CD4-positive, alpha-beta memory T cell (primary cell): ENCODE measurements around the gene MRPL53. TPM values are rescaled to one million over a fixed set of nuclear protein-coding genes. Genes with fewer than 3 reads are reported as not detected.
A peak's percentile ranks its signal among the peaks of the same experiment; 100 is the strongest.
"Not testable (repeated sequence)": the region's sequence is repeated elsewhere in the genome, so short reads cannot be mapped to it uniquely, and the experiment has no call there.

Experiments used
- CTCF ChIA-PET: fragments of 350-600 bp; sonication (Branson Sonifier 250); formaldehyde crosslinking; loops from one replicate; lab custom pipeline; 2021; ENCODE audit warnings: inconsistent platforms; ENCODE audit not compliant: partially characterized antibody; lab: Charles Lee
- POLR2A ChIA-PET: fragments of 350-600 bp; sonication (Branson Sonifier 250); formaldehyde crosslinking; loops from one replicate; lab custom pipeline; 2021; ENCODE audit not compliant: partially characterized antibody; lab: Charles Lee
- DNase-seq, 5 donors: peaks; one replicate each; pipeline versions ENCODE4 v3.0.0 to v3.0.0-alpha.2; 2020 to 2022; ENCODE audit warnings: mixed read lengths in 1 of 5
- H3K27ac ChIP-seq: one replicate; pipeline ENCODE4 v1.7.0; 2013; ENCODE audit warnings: low read depth, low read length
- H3K27me3 ChIP-seq: 2 replicates; pipeline ENCODE4 v1.7.0; 2013; ENCODE audit warnings: mild to moderate bottlenecking, low read length, moderate library complexity; ENCODE audit not compliant: insufficient read depth
- H3K36me3 ChIP-seq: 2 replicates; pipeline ENCODE4 v1.7.0; 2013; ENCODE audit warnings: mild to moderate bottlenecking, low read length, moderate library complexity; ENCODE audit not compliant: insufficient read depth
- H3K4me1 ChIP-seq: 2 replicates; pipeline ENCODE4 v1.7.0; 2013; ENCODE audit warnings: mild to moderate bottlenecking, low read length, moderate library complexity; ENCODE audit not compliant: insufficient read depth
- H3K4me3 ChIP-seq, 2 donors: one replicate each; pipeline ENCODE4 v1.7.0; 2013; ENCODE audit warnings: low read length in 2 of 2, mild to moderate bottlenecking in 1 of 2
- H3K9me3 ChIP-seq, 2 donors: one replicate each; pipeline ENCODE4 v1.7.0; 2013; ENCODE audit warnings: low read length in 2 of 2, control low read depth in 1 of 2; ENCODE audit not compliant: control insufficient read depth in 1 of 2
- H3K27ac Mint-ChIP-seq, 7 donors: one replicate each; pipeline ENCODE4 v1.8.0; 2020 to 2021; ENCODE audit warnings: mixed read lengths in 7 of 7, mild to moderate bottlenecking in 6 of 7, inconsistent platforms in 3 of 7, moderate library complexity in 3 of 7
- H3K27me3 Mint-ChIP-seq, 2 donors: one replicate each; pipeline ENCODE4 v1.8.0; 2020 to 2021; ENCODE audit warnings: mixed read lengths in 2 of 2
- H3K36me3 Mint-ChIP-seq, 2 donors: one replicate each; pipeline ENCODE4 v1.8.0; 2020 to 2021; ENCODE audit warnings: mixed read lengths in 2 of 2, inconsistent platforms in 1 of 2, mild to moderate bottlenecking in 1 of 2
- H3K4me1 Mint-ChIP-seq, 4 donors: one replicate each; pipeline ENCODE4 v1.8.0; 2020 to 2021; ENCODE audit warnings: mixed read lengths in 4 of 4, mild to moderate bottlenecking in 1 of 4
- H3K4me3 Mint-ChIP-seq, 8 donors: one replicate each; pipeline ENCODE4 v1.8.0; 2020 to 2021; ENCODE audit warnings: mixed read lengths in 8 of 8, mild to moderate bottlenecking in 7 of 8, moderate library complexity in 6 of 8, inconsistent platforms in 3 of 8
- H3K9me3 Mint-ChIP-seq, 8 donors: one replicate each; pipeline ENCODE4 v1.8.0; 2020 to 2021; ENCODE audit warnings: mixed read lengths in 8 of 8, mild to moderate bottlenecking in 5 of 8, inconsistent platforms in 3 of 8, moderate library complexity in 1 of 8
- intact Hi-C: fragments of 100-400 bp; cut with micrococcal nuclease; formaldehyde crosslinking; loops from one replicate; pipeline ENCODE4 v1.15.1; 2023
- polyA plus RNA-seq, 2 donors: library from polyadenylated mRNA; unstranded; fragments of 300-500 nt; fragmentation: Illumina TruSeq; gene quantifications; one replicate each; pipeline ENCODE4 v1.2.3, GENCODE V29; 2021
- total RNA-seq, 2 experiments: library from RNA; stranded (reverse); gene quantifications; one replicate each; pipeline ENCODE4 v1.2.3, GENCODE V29; 2021

The MRPL53 gene
- total and polyA plus RNA-seq, 4 experiments from 2014 or later = 72.8 to 120 (median 89.4) TPM

DNA sequence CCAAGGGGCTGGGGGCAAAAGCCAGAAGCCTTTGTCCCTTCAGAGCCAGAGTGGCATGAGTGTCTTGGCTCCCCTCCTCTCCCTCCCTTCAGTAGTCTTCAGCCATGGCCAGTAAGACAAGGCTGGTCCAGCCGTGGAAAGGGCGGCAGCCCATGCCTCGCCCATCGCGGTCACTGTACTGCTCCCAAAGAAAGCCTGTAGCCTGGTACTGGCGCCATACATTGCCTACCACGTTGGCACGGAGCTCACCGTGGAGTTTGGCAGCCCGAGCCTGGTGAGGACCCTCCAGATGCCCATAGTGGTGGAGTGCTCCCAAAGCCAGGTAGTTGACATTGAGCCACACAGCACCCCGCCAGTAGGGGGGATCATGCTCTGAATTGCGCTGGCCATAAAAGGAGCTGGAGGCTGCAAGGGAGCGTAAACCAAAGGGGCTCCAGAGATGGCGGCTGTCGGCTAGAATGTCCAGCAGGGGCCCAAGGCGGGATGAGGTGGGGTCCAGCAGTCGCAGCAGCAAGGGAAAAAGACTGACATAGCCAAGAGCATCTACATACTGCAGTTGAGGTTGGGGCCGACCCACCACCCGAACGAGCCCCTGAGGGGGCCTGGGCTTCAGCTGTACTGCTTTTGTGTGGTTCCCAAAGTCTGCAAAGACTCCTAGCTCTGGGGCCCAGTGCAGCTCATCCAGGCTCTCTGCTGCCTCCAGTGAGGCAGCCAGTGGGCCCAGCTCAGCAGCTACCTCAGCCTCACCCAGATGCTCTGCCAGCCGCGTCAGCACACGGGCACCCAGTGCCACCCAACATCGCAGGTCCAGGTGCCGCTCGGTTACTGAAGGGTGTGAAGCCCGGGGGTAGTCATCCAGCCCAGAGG, 11.1 kb downstream of the MRPL53 start:
- peaks cover 0 to 2% (median 0%) of the 10 kb centered on the region in 8 donors for H3K9me3 Mint-ChIP-seq
- intact Hi-C loops = no loop called here
- no peak overlapping the region for H3K27ac ChIP-seq
- ChIA-PET POLR2A (interaction anchor here (1.8 to 9.5 kb wide), 3 partner anchors 11 to 20 kb away, joined by 9 to 516 read pairs (median 18); partner anchors contain the start of genes CCDC142, MRPL53 and TTC31), CTCF (interaction anchor here (1.2 kb wide), 1 partner anchor 21 kb away, joined by 4 read pairs; the partner anchor contains the start of genes CCDC142 and TTC31)
- H3K27ac Mint-ChIP-seq = peak overlapping the region in 3 of 7 donors; percentile 51 to 53 (median 52)
- peaks cover 43% of the 10 kb centered on the region for H3K4me1 ChIP-seq
- peaks cover 19% of the 10 kb centered on the region for H3K36me3 ChIP-seq
- H3K27me3 Mint-ChIP-seq = no peaks in the 10 kb centered on the region
- peaks cover 25 to 66% (median 48%) of the 10 kb centered on the region in 4 donors for H3K4me1 Mint-ChIP-seq
- no peaks in the 10 kb centered on the region for H3K27me3 ChIP-seq
- no peaks in the 10 kb centered on the region for H3K9me3 ChIP-seq
- DNase-seq = no peak
- H3K36me3 Mint-ChIP-seq = peaks cover 6 to 25% of the 10 kb centered on the region in 2 donors
- H3K4me3 ChIP-seq = no peak overlapping the region
- H3K4me3 Mint-ChIP-seq = peak overlapping the region in 2 of 8 donors; percentile 52 to 59

DNA sequence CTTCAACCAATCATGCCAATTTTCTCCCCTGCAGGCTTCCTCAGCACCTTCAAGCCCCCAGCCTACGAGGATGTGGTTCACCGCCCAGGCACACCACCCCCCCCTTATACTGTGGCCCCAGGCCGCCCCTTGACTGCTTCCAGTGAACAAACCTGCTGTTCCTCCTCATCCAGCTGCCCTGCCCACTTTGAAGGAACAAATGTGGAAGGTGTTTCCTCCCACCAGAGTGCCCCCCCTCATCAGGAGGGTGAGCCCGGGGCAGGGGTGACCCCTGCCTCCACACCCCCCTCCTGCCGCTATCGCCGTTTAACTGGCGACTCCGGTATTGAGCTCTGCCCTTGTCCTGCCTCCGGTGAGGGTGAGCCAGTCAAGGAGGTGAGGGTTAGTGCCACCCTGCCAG, 12.3 kb downstream of the MRPL53 start:
- ChIA-PET CTCF (interaction anchor here (2.4 kb wide), 1 partner anchor 22 kb away, joined by 11 read pairs; the partner anchor contains the start of genes CCDC142 and TTC31), POLR2A (interaction anchor here (9.5 kb wide), 1 partner anchor 17 kb away, joined by 516 read pairs; the partner anchor contains the start of genes CCDC142, MRPL53 and TTC31)
- H3K9me3 ChIP-seq, DNase-seq, H3K4me3 ChIP-seq, intact Hi-C loops, H3K27ac ChIP-seq, H3K27me3 Mint-ChIP-seq, H3K27me3 ChIP-seq, H3K9me3 Mint-ChIP-seq: not testable (repeated sequence)
- H3K27ac Mint-ChIP-seq = peak overlapping the region in 5 of 7 donors; percentile 10 to 100 (median 92)
- peaks cover 34 to 69% (median 54%) of the 10 kb centered on the region in 4 donors for H3K4me1 Mint-ChIP-seq
- peaks cover 6 to 23% of the 10 kb centered on the region in 2 donors for H3K36me3 Mint-ChIP-seq
- Histone ChIP-seq H3K4me1 (peaks cover 47% of the 10 kb centered on the region), H3K36me3 (peaks cover 19% of the 10 kb centered on the region)
- H3K4me3 Mint-ChIP-seq = peak overlapping the region in 7 of 8 donors; percentile 53 to 99 (median 95)

- intact Hi-C loops = loop anchor here (10.0 kb wide), 1 partner anchor 535 kb away; the partner anchor contains the start of gene DGUOK
- not testable (repeated sequence) for H3K9me3 Mint-ChIP-seq, H3K9me3 ChIP-seq, DNase-seq, H3K4me3 ChIP-seq, H3K27ac ChIP-seq, H3K27me3 Mint-ChIP-seq, H3K27me3 ChIP-seq
- ChIA-PET POLR2A (interaction anchor here (1.6 to 9.5 kb wide), 8 partner anchors 9 to 281 kb away, joined by 4 to 516 read pairs (median 26); partner anchors contain the start of genes C2orf81, CCDC142, LBX2 and MOB1A), CTCF (interaction anchor here (1.0 to 3.4 kb wide), 6 partner anchors 8 to 69 kb away, joined by 3 to 14 read pairs (median 9); partner anchors contain the start of genes CCDC142, MRPL53 and TTC31)
- Mint-ChIP-seq H3K4me1 (peaks cover 39 to 73% (median 58%) of the 10 kb centered on the region in 4 donors), H3K4me3 (peak overlapping the region; percentile 93 to 99 (median 98)), H3K27ac (peak overlapping the region; percentile 81 to 100 (median 99)), H3K36me3 (peaks cover 9 to 27% of the 10 kb centered on the region in 2 donors)
- Histone ChIP-seq H3K36me3 (peaks cover 19% of the 10 kb centered on the region), H3K4me1 (peaks cover 48% of the 10 kb centered on the region)
Observed at GRCh38 chr2:74459503-74460118, 12.9 kb downstream of the MRPL53 start.

DNA sequence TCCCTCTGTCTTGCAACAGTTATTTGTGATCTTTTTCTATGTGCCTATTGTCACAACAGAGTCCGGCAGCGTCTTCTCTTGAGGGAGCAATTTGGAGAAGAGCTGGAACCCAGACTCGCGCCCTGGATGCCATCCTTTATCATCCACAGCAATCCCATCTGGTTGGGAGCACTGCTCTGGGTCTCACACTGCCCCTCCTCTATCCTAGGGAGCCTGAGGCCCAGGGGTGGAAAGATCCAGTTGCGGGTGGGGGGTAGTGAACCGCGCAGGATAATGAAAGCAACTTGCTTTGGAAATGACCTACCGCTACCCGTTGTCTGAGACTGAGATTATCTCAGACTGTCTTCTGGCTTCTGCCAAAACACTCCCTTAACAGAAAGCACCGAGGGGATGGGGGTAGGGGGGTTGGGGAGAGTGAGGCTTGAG, 13.5 kb downstream of the MRPL53 start:
- Histone ChIP-seq H3K4me1 (peaks cover 47% of the 10 kb centered on the region), H3K27ac (peak overlapping the region; percentile 100), H3K27me3 (no peaks in the 10 kb centered on the region), H3K9me3 (no peaks in the 10 kb centered on the region), H3K36me3 (peaks cover 19% of the 10 kb centered on the region), H3K4me3 (peak overlapping the region; percentile 70 to 93)
- Mint-ChIP-seq H3K36me3 (peaks cover 9 to 27% of the 10 kb centered on the region in 2 donors), H3K4me1 (peaks cover 41 to 71% (median 57%) of the 10 kb centered on the region in 4 donors), H3K4me3 (peak overlapping the region; percentile 93 to 99 (median 98)), H3K9me3 (peaks cover 0 to 2% (median 0%) of the 10 kb centered on the region in 8 donors), H3K27ac (peak overlapping the region; percentile 92 to 100 (median 99)), H3K27me3 (no peaks in the 10 kb centered on the region)
- ChIA-PET POLR2A (interaction anchor here (0.7 to 9.5 kb wide), 23 partner anchors 9 to 1225 kb away, joined by 3 to 516 read pairs (median 5); partner anchors contain the start of genes AUP1, C2orf81, CCDC142 and CCT7), CTCF (interaction anchor here (1.0 to 3.4 kb wide), 9 partner anchors 9 to 128 kb away, joined by 3 to 14 read pairs (median 8); partner anchors contain the start of genes CCDC142, MRPL53, PCGF1 and TTC31)
- intact Hi-C loops = loop anchor here (1.0 to 10.0 kb wide), 4 partner anchors 13 to 534 kb away; partner anchors contain the start of genes AUP1, DGUOK, HTRA2 and MRPL53
- peak in 1 of 5 donors; percentile 54 for DNase-seq

DNA sequence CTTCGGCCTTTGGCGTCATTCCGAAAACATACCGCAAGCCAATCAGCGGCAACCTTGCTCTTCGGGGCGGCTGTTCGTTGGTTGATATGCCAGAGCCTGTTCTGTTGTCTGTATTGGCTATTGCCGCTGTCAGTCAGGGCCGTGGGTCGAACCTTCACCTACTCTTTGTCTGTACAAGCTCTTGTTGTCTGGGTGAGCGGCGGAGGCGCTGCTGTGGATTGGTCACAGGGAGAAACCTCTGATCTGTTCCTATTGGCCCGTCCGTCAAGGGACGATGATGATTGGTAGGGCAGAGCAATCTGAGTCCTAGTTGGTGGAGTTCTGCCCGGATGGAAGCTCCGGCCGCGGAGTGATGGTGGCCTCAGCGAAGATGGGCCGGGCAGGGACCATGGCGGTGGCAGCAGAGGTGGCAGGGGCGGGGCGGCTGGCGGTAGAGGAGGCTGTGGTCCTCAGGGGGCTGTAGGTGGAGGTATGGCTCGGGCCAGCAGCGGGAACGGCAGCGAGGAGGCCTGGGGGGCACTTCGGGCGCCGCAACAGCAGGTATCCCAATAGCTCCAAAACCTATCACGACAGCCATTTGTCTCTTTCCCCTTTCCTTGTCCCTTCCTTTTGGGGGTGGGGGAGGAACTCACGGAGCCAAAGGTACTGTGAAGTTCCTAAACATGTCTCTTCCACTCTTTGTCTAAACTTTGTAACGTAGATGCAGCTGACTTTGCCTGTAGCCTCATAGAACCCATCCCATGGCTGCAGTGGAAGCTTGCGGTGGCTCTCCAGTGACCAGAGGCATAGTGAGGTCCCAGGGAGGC, 14.1 kb downstream of the MRPL53 start, which contains the start of gene WBP1:
Gene WBP1 (plus strand): TSS at position 307 of the 806 bp plus-strand sequence. CDS start 165 bp downstream, at position 472.
- peaks cover 19% of the 10 kb centered on the region for H3K36me3 ChIP-seq
- CTCF ChIA-PET = interaction anchor here (1.0 to 3.4 kb wide), 9 partner anchors 9 to 129 kb away, joined by 3 to 14 read pairs (median 8); partner anchors contain the start of genes CCDC142, MRPL53, PCGF1 and TTC31
- H3K27me3 Mint-ChIP-seq = no peaks in the 10 kb centered on the region
- peaks cover 0 to 2% (median 0%) of the 10 kb centered on the region in 8 donors for H3K9me3 Mint-ChIP-seq
- peak within 1 kb of the TSS; percentile 92 to 100 (median 99) for H3K27ac Mint-ChIP-seq
- intact Hi-C loops = loop anchor here (1.0 to 10.0 kb wide), 4 partner anchors 14 to 534 kb away; partner anchors contain the start of genes AUP1, DGUOK, HTRA2 and MRPL53
- H3K4me1 Mint-ChIP-seq = peaks cover 40 to 68% (median 55%) of the 10 kb centered on the region in 4 donors
- H3K36me3 Mint-ChIP-seq = peaks cover 9 to 27% of the 10 kb centered on the region in 2 donors
- peak; percentile 99 to 100 (median 100) for DNase-seq
- no peaks in the 10 kb centered on the region for H3K9me3 ChIP-seq
- no peaks in the 10 kb centered on the region for H3K27me3 ChIP-seq
- H3K4me1 ChIP-seq = peaks cover 45% of the 10 kb centered on the region
- H3K4me3 ChIP-seq = peak within 1 kb of the TSS; percentile 70 to 93
- POLR2A ChIA-PET = interaction anchor here (0.7 to 9.5 kb wide), 31 partner anchors 10 to 1224 kb away, joined by 3 to 516 read pairs (median 4); partner anchors contain the start of genes AUP1, C2orf81, CCDC142 and CCT7
- H3K27ac ChIP-seq = peak within 1 kb of the TSS; percentile 100
- peak within 1 kb of the TSS; percentile 95 to 99 (median 98) for H3K4me3 Mint-ChIP-seq
